ENCODE measurements around the gene CEP78.

GRCh38 chr9:78188594-78188993 lies 47.3 kb upstream of the CEP78 start:
- no peak for TF ChIP-seq POLR2A (IDR thresholded peaks at IDR 0.05)
- TF ChIP-seq CTCF (IDR thresholded peaks at IDR 0.05 in 8 of 11, conservative IDR thresholded peaks at IDR 0.05 in 3 of 11) = no peak
- no peak for TF ChIP-seq POLR2AphosphoS5 (IDR thresholded peaks at IDR 0.05)
